NCI-H510A treated with DMSO at 0.1 percent for 48 hours (cell line): ENCODE results near the gene DAB2IP.

Experiments used
- DNase-seq: peaks from one replicate; lab custom pipeline; 2025; lab: John Stamatoyannopoulos, UW

The DAB2IP gene

GRCh38 chr9:121701736-121702261 lies 50.4 kb downstream of the DAB2IP start:
- no peak for DNase-seq

GRCh38 chr9:121703014-121703734 lies 51.7 kb downstream of the DAB2IP start:
- no peak for DNase-seq

- DNase-seq, result no peak
These were observed 52.8 kb downstream of the DAB2IP start for GRCh38 chr9:121704281-121704680.

- no peak for DNase-seq
These were observed 54.8 kb downstream of the DAB2IP start for GRCh38 chr9:121706149-121706750.

- DNase-seq, result no peak
These were observed 56.3 kb downstream of the DAB2IP start for GRCh38 chr9:121707477-121708424.

GRCh38 chr9:121708768-121709488 lies 57.5 kb downstream of the DAB2IP start:
- DNase-seq, result no peak

GRCh38 chr9:121709798-121710197 lies 58.4 kb downstream of the DAB2IP start:
- no peak for DNase-seq

- no peak for DNase-seq
These were observed 59.8 kb downstream of the DAB2IP start for GRCh38 chr9:121711281-121711680.

GRCh38 chr9:121711797-121712196 lies 60.4 kb downstream of the DAB2IP start:
- no peak for DNase-seq

- no peak for DNase-seq
These were observed 62.1 kb downstream of the DAB2IP start for GRCh38 chr9:121713400-121714070.

GRCh38 chr9:121714075-121714705 lies 62.8 kb downstream of the DAB2IP start:
- DNase-seq, result peak; percentile 42

GRCh38 chr9:121714873-121715272 lies 63.4 kb downstream of the DAB2IP start:
- DNase-seq, result no peak

- DNase-seq, result no peak
These were observed 65.9 kb downstream of the DAB2IP start for GRCh38 chr9:121717141-121717991.

GRCh38 chr9:121718084-121718483 lies 66.7 kb downstream of the DAB2IP start:
- DNase-seq, result no peak

- no peak for DNase-seq
These were observed 67.1 kb downstream of the DAB2IP start for GRCh38 chr9:121718501-121718900.

- DNase-seq, result no peak
These were observed 69.0 kb downstream of the DAB2IP start for GRCh38 chr9:121720311-121721057.

GRCh38 chr9:121721058-121721350 lies 69.6 kb downstream of the DAB2IP start:
- DNase-seq, result no peak

- no peak for DNase-seq
These were observed 70.3 kb downstream of the DAB2IP start for GRCh38 chr9:121721770-121722169.
